Measurements from ENCODE around the gene KRTAP12-3.
"Not testable (repeated sequence)": the region's sequence is repeated elsewhere in the genome, so short reads cannot be mapped to it uniquely, and the experiment has no call there.

DNA sequence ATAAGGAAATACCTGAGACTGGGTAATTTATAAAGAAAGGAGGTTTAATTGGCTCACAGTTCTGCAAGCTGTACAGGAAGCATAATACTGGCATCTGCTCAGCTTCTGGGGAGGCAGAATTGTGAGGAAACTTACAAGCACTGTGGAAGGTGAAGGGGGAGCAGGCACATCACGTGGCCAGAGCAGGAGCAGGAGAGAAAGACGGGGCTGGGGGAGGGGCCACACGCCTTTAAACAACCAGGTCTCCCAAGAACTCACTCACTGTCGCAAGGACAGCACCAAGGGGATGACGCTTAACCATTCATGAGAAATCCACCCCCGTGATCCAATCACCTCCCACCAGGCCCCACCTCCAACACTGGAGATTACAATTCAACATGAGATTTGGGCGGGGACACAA is 3.8 kb downstream of the KRTAP12-3 start:
- not testable (repeated sequence) for TF ChIP-seq RFX5 (IDR thresholded peaks at IDR 0.05; ENCODE audit: low read length); TAF1 (IDR thresholded peaks at IDR 0.05; ENCODE audit: borderline replicate concordance, low read depth, low read length); GABPA (IDR thresholded peaks at IDR 0.05; ENCODE audit: low read depth); TEAD4 (IDR thresholded peaks at IDR 0.05; ENCODE audit: borderline replicate concordance, insufficient read depth); CHD2 (IDR thresholded peaks at IDR 0.05; ENCODE audit: low read length, partially characterized antibody); POLR2AphosphoS5 (IDR thresholded peaks at IDR 0.05; ENCODE audit: low read depth, low read length)
- TF ChIP-seq, protein P1, sequence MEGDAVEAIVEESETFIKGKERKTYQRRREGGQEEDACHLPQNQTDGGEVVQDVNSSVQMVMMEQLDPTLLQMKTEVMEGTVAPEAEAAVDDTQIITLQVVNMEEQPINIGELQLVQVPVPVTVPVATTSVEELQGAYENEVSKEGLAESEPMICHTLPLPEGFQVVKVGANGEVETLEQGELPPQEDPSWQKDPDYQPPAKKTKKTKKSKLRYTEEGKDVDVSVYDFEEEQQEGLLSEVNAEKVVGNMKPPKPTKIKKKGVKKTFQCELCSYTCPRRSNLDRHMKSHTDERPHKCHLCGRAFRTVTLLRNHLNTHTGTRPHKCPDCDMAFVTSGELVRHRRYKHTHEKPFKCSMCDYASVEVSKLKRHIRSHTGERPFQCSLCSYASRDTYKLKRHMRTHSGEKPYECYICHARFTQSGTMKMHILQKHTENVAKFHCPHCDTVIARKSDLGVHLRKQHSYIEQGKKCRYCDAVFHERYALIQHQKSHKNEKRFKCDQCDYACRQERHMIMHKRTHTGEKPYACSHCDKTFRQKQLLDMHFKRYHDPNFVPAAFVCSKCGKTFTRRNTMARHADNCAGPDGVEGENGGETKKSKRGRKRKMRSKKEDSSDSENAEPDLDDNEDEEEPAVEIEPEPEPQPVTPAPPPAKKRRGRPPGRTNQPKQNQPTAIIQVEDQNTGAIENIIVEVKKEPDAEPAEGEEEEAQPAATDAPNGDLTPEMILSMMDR (IDR thresholded peaks at IDR 0.05), result not testable (repeated sequence)

All from SK-N-SH (cell line).